Left ventricle myocardium superior (tissue), 1 donor: ENCODE data around the gene SCP2. TPM values are rescaled to one million over a fixed set of nuclear protein-coding genes. Genes with fewer than 3 reads are reported as not detected.
"Not testable (repeated sequence)": the region's sequence is repeated elsewhere in the genome, so short reads cannot be mapped to it uniquely, and the experiment has no call there.

ENCODE experiments used
- ATAC-seq: fragments of 200-7000 bp; cut with Tn5 transposase; one replicate; pipeline ENCODE4 v1.9.1; 2020; ENCODE audit warnings: mild to moderate bottlenecking, moderate library complexity
- DNase-seq: peaks from one replicate; pipeline ENCODE4 v3.0.0-alpha.2; 2020
- intact Hi-C: fragments of 100-400 bp; cut with micrococcal nuclease; formaldehyde crosslinking; loops from one replicate; pipeline ENCODE4 v1.11.0; 2022
- total RNA-seq: library from RNA; stranded (reverse); fragmentation: NEBNext Ultra II Directional; extraction: Animal tissue kit (Norgen Biotek cat#: 25700); gene quantifications from one replicate; pipeline ENCODE4 v1.2.1, GENCODE V29; 2021
- donor health status: DM: no; HTN: yes; CAD: no; lungs with severe emphysema.

The SCP2 gene
- total RNA-seq, 1 donor from 2014 or later = 144 TPM

DNA sequence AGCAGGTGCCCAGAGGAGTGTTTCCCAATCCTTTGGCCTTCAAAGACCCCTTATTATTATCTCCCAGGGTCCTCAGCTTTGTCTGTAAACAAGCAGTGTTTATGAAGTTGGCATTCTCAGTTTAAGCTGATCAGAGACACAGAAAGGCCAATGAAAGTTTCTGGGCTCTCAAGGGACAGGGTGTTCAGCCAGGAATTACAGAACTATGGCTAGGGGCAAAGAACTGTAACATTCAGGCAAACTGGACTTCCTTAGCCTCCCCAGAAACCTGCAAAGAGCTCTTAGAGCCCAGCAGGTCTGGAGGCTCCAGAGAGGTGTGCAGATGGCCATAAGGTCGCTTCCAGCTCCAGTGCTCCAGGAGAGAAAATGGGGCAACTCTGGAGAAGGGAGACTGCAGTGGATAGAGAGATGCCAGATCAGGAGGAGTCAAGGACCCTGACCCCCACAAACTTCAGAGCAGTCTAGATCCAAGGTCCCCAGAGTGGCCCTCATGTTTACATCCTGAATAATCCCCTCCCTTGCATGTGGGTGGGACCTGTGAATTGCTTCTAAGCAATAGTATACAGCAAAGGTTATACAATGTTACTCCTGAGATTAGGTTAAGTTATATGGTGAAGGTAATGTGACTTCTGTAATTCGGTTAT, 11.7 kb upstream of the SCP2 start:
- intact Hi-C loops = no loop called here
- DNase-seq = no peak
- ATAC-seq = peak; percentile 20

DNA sequence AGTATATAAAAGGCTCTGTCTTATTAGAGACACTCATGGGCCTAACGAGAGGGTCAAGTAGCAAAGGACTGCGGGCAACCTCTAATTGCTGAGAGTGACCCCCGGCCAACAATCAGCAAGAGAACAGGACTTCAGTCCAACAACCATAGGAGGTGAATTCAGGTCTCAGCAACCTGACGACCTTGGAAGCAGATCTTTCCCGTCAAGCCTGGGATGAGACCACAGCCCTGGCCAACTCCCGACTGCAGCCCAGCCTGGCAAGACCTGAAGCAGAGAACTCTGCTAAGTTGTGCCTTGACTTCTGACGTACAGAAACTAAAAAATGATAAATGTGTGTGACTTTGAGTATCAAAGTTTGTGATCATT, 11.2 kb upstream of the SCP2 start:
- no peak for DNase-seq
- ATAC-seq = no peak
- intact Hi-C loops = no loop called here

GRCh38 chr1:52916241-52916975, 10.7 kb upstream of the SCP2 start:
- intact Hi-C loops = no loop called here
- DNase-seq = peak; percentile 51
- ATAC-seq = peak; percentile 63

GRCh38 chr1:52917156-52917555, 9.9 kb upstream of the SCP2 start:
- peak; percentile 33 for ATAC-seq
- intact Hi-C loops = no loop called here
- no peak for DNase-seq

GRCh38 chr1:52917581-52917980, 9.5 kb upstream of the SCP2 start:
- intact Hi-C loops = no loop called here
- DNase-seq (no peak), ATAC-seq (no peak)

GRCh38 chr1:52918201-52918600, 8.9 kb upstream of the SCP2 start:
- intact Hi-C loops = no loop called here
- no peak for DNase-seq
- ATAC-seq = no peak

DNA sequence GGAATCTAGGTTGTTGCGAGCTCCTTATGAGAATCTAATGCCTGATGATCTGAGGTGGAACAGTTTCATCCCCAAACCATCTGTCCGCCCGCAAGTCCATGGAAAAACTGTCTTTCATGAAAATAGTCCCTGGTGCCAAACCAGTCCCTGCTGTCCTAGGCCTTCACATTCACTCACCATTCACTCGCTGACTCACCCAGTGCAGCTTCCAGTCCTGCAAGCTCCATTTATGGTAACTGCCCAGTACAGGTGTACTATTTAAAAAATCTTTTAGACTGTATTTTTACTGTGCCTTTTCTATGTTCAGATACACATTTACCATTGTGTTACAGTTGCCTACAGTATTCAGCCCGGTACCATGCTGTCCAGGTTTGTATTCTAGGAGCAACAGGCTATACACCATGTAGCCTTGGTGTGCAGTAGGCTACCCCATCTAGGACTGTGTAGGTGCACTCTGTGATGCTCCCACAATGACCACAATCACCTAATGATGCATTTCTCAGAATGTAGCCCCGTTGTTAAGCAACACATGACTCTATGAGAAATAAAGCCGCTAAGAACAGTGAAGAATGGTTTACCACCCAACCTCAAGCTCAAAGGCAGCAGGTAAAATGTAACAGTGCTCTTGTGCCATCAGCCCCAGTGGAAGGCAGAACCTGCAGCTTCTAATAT, 7.9 kb upstream of the SCP2 start:
- DNase-seq (no peak), ATAC-seq (no peak)
- intact Hi-C loops = no loop called here

DNA sequence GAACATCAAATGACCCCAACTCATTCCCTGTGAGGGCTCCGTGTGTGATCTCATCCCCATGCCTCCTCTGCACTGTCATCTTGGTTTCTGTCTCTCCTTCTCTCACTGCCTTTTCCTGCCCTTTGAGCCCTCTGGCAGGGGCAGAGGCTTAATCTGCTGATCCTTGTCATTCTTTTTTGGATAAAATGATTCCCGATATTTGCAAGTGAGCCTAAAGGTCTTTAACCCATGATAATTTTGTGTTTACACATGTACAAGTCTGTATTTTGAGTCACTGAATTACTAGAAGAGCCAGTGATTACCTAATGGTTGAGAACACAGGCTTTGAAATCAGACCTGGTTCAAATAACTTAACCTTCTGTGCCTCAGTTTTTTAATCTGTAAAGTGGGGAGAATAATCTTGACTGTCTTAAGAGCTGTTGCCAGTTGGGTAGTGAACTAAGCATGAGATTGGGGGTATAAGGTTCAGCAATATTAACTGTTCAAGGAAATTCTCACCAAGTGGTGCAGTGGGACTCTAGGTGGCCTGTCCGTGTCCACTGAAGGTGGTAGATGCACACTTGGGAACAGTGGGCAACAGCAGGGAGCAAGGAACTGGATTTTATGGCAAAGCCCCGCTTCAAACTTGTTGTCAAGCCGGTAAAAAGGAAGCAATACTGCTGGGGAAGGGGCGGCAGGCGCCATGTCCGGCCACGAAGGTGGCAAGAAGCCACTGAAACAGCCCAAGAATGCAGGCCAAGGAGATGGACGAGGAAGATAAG, 7.2 kb upstream of the SCP2 start:
- intact Hi-C loops = no loop called here
- DNase-seq (no peak), ATAC-seq (no peak)

DNA sequence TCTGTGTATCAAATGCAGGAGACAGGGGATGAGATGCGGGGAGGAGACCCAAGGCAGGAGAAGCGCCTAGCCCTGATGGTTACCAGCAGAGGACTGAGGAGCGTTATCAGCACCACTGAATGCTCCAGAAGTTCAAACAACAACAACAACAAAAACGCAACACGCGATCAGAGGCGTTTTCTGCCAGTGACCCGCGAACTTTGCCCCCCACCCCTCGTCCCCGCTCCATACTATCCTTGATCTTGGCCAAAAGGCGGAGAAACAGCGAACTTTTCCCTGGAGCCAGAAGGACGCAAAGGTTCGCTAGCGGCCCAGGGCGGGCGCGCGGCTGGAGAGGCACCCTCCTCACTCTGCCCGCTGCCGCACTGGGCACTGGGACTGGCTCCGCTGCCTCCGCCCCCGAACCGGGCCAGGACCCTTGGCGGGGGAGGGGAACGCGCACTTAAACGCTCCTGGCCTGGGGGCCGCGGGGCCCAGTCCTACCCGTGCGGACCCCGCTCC, 6.2 kb upstream of the SCP2 start:
- ATAC-seq (peak; percentile 76), DNase-seq (peak; percentile 69)
- intact Hi-C loops = no loop called here

- peak; percentile 11 for ATAC-seq
- DNase-seq = no peak
These were observed 1.5 kb upstream of the SCP2 start for GRCh38 chr1:52925571-52926005.

GRCh38 chr1:52926864-52927211, 238 bp upstream of the SCP2 start:
- intact Hi-C loops = no loop called here
- ATAC-seq (no peak), DNase-seq (no peak)

More at GRCh38 chr1:52925571-52926005, 1.5 kb upstream of the SCP2 start:
- intact Hi-C loops = no loop called here

DNA sequence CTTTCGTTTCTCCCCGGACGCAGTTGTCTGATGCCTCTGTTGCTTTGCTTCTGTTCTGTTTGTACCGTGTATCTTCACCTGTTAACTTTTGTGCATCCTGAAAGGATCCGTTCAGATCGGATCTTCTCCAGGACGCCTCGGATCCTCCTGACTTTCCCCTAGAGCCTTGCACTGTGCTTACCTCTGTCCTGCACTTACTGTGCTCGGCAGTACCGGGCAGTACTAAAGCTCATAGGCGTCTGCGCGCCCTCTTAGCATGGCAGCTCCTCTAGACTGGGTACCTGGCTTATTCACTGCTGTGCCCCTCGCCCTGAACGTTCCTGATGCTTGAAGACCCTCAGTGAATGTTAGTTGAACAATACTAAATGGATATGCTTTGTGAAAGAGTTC, 934 bp downstream of the SCP2 start:
- intact Hi-C loops = no loop called here
- ATAC-seq (peak; percentile 43), DNase-seq (no peak)

DNA sequence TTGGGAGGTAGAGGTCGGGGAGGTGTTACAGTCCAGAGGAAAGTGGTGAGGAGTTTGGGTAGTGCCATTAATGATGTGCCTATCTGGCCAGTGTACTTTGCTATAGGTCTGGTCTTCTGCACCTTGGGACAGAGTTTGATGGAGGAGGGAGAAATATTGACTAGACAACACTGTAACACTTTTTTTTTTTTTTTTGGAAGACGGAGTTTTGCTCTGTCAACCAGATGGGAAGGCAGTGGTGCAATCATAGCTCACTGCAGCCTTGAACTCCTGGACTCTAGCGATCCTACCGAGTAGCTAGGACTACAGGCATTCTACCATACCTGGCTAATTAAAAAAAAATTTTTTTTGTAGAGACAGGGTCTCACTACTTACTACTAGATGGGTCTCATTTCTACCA, 1.9 kb downstream of the SCP2 start:
- intact Hi-C loops = no loop called here
- DNase-seq (no peak), ATAC-seq (no peak)

DNA sequence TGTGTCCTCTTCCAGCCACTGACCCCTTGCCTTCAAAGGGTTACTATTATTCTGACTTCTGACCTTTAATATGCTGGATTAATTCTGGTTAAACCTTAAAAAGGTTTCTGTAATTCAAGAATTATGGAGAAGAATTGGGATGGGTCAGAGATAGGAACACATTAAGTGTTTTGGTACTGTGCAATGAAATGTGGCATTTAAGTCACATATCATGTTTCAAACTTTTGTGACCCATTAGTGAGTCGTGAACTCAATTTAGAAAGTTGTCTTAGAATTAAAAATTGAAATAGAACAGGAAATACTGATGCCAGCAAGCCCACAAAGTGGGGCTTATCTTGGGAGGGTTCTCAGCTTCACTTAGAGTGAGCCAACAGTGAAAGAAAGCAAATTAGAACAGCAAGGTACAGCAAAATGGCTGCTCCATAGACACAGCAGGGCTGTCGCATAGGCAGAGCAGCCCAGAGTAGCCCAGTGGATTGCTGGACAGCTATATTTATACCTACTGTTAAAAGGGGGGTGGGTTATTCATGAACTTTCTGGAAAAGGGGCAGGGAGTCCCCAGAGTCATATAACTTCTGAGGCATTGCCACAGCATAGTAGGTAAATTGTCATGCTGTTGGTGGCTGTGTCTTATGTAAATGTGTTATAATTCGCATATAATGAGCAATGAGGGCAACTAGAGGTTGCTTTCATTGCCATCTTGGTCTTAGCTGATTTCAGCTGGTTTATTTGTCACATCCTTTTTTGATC, 10.5 kb downstream of the SCP2 start:
- no peak for ATAC-seq
- intact Hi-C loops = no loop called here
- DNase-seq = no peak

GRCh38 chr1:52938183-52938451, 11.0 kb downstream of the SCP2 start:
- DNase-seq (no peak), ATAC-seq (no peak)
- intact Hi-C loops = no loop called here

GRCh38 chr1:52943876-52944416, 16.9 kb downstream of the SCP2 start:
- ATAC-seq (no peak), DNase-seq (no peak)
- intact Hi-C loops = no loop called here

DNA sequence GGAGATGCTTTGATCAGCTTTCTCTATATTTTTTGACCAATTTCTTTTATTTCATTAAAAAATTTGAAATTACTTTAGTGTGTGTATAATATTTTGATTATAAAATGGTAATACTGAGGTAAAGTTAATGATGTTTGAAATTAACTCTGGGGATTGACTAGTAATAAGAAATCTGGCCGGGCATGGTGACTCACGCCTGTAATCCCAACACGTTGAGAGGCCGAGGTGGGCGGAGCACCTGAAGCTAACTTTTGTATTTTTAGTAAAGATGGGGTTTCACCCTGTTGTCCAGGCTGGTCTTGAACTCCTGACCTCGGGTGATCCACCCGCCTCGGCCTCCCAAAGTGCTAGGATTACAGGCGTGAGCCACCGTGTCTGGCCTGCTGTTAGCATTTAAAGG, 17.5 kb downstream of the SCP2 start:
- ATAC-seq = no peak
- intact Hi-C loops = no loop called here
- DNase-seq = no peak

DNA sequence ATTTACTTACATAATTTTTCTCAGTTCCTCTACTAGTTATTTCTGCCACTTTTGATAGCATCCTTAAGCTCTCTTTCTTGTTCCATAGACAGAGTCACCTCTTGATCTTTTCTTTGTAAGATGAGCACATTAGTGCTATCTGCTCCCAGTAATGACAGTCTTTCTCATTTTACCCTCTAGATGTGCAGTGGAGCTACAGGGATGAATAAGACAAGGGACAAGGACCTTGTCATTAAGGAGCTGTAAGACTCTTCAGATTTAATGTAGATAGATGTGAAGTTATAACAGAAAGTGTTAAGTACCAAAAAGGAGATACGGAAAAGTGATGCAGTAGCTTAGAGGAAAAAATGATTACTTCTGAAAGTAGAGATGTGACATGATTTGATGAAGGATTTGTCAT, 20.4 kb downstream of the SCP2 start:
- DNase-seq (no peak), ATAC-seq (no peak)
- intact Hi-C loops = no loop called here

DNA sequence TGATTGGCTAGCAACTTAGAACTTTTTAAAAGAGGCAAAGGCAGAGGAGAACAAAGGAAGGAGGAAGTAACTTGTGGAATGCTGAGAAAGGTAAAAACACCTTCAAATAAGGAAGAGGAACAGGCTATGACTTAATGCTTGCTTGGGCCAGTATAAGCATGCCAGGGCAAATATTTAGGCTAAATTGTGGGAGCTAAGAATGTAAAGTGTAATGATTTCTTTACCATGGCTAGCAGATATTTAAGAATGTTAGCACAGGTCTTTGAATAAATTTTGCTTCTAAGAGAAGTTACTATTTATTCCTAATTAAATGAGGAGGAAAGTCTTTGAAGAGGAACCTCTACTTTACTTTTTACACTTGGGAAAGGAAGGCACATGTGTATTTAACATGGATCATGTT, 22.5 kb downstream of the SCP2 start:
- intact Hi-C loops, ATAC-seq: not testable (repeated sequence)

More for the DNA sequence above, 22.5 kb downstream of the SCP2 start:
- not testable (repeated sequence) for DNase-seq
